ENCODE measurements around the gene MX1.

Gene MX1

DNA sequence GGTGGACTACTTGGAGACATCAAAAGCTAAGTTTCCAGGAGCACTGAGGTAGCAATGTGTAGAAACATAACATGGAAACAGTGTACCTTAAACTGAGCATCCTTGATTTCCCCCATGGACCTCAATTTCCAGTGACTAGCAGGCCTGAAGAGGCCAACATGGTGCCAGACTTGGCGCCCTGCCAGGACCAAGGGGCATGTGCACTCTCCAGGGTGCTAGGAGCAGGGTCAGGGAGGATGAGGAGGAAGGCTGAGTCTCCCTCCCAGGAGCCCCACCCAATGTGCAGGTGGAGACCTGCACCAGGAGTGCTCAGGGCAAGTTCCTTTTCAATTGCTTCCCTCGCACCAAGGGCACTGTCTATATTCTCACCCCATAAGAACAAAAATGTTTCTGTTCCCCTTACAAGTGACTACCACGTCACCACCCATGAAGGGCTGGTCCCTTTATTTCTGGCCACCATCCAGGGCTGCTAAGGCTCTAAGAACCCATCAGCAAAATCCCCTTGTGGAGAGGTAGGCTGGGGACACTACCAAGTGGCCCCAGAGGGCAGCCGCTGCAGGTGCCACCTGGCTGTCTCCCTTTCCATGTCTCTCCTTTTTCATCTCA lies 39.2 kb downstream of the MX1 start:
- FAIRE-seq: no peak

GRCh38 chr21:41466024-41466820 lies 40.2 kb downstream of the MX1 start:
- no peak for FAIRE-seq

GRCh38 chr21:41470054-41470453 lies 44.0 kb downstream of the MX1 start:
- FAIRE-seq: no peak

DNA sequence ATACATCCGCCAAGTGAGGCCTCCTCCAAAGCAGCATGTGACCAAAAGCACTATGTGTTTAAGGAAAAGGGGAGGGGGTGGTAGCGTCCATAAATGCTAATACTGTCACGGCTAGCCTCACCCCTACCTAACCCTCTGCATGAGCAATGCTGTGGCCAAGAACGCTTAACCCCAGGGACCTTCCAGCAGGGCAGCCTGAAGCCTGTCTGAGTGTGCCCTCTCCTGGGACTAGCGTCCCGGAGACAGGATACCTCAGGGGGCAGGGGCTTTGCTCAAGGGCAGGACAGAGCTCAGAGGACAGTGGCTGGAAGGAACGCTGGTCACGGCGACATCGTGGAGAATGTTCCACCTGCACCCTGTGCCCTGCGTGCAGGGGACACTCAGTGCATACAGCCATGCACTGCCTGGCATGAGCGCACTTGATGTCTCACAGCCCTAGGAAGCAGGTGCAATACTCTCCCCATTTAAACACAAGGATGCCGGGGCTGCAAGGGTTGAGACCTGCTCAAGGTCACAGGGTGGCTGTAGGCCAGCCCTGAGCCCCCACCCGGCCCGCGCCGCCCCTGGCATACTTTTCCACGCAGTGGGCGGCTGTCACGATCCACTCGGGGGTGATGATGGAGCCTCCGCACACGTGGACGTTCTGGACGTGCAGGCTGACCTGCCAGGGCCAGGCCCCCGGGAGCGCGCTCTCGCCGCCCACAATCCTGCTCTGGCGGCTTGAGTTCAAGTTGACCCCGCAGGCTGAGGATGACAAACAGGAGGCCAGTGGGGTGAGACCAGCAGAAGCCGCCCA lies 46.9 kb downstream of the MX1 start:
- no peak for FAIRE-seq

DNA sequence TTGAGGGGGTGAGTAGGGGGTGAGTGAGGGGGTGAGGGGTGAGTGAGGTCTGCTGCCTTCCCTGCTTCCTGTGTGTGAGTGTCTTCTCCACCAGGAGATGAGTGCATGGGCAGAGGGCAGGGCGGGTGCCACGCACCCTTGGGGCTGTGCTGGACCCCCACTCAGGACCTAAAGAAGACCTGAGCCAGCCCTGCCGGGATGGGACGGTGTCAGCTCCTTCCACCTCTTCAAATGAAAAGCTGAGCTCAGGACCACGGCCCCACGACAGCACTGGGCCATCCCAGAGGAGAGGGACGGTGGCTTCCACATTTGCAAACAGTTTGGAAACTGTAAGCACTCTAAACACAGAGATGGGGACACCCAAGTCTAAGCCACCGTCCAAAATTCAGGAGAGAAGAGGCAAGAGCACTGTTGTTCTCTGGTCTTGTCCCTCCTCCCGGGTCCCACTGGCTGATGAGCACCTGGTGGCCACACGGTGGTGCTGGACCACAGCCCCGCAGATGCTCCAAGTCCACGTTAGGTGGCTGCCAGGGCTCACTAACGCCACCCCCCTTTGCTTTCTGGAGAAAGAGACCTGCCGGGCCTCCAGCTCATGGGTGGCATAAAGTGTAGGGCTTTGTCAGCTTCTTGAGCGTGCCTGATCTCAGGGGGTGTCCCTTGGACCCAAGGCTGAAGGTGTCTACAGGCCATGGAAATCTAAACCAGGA lies 49.8 kb downstream of the MX1 start:
- no peak for FAIRE-seq

- no peak for FAIRE-seq
Measured at GRCh38 chr21:41477641-41478318, 51.7 kb downstream of the MX1 start.

GRCh38 chr21:41478319-41479177 lies 52.5 kb downstream of the MX1 start:
- no peak for FAIRE-seq

DNA sequence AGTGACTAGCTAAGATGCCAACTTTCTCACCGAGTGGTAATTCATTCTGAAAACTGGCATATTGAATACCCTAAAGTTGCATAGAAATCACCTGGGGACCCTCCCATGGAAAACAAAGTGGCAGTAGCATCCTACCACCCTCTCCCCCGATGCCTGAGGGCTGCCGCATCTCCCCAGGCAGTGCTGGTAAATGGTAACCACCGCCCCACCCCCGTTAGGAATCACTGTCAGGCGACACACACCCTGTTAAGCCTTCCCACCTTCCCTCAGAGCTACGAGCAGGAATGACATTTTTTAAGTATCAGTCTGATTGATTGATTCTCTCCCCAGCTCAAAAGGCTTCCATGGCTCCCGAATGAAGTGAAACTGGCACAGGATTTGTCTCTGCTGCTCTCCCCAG lies 53.6 kb downstream of the MX1 start:
- no peak for FAIRE-seq

- no peak for FAIRE-seq
Measured at GRCh38 chr21:41480086-41480690, 54.1 kb downstream of the MX1 start.

- FAIRE-seq: no peak
Measured at GRCh38 chr21:41481191-41481590, 55.2 kb downstream of the MX1 start.

GRCh38 chr21:41482301-41482700 lies 56.3 kb downstream of the MX1 start:
- FAIRE-seq: no peak

DNA sequence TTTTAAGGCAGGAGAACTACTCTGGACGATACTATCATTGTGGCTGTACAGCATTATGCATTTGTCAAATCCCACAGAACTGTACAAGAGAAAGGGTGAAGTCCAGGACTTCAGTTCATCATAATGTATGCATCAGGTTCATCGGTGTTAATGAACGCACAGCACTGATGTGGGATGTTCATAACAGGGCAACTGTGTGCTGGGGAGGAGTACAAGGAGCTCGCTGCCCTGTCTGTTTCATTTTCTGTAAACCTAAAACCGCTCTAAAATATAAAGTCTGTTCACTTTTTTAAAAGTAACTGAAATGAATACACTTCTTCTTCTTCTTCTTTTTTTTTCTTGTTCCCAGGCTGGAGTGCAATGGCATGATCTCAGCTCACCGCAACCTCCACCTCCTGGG lies 56.9 kb downstream of the MX1 start:
- FAIRE-seq: no peak

- FAIRE-seq: no peak
Measured at GRCh38 chr21:41483415-41483814, 57.4 kb downstream of the MX1 start.

DNA sequence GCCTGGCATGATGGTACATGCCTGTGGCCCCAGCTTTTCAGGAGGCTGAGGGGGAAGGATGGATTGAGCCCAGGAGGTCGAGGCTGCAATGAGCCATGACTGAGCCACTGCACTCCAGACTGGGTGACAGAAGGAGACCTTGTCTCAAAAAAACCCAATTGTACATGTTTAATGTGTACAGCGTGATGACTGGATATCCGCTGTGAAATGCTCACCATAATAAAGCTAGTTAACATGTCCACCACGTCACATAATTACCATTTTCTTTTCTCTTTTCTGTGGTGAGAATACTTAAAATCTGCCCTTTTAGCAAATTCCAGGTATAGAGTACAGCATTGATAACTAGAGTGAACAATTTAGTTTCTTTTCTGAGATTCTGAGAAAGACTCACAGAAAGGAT lies 57.9 kb downstream of the MX1 start:
- no peak for FAIRE-seq

DNA sequence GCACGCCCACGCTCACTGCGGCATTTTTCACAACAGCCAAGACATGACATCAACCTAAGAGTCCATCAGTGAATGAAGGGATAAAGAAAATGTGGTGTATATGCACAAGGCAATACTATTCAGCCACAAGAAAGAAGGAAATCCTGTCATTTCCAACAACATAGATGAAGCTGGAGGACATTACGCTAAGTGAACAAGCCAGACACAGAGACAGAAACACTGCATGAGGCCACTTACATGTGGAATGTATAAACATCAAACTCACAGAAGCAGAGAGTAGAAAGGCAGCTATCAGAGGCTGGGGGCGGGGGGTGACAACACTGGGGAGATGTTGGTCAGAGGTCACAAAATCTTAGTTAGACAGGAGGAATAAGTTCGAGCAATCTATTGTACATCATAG lies 61.0 kb downstream of the MX1 start:
- no peak for FAIRE-seq

GRCh38 chr21:41488080-41488479 lies 62.0 kb downstream of the MX1 start:
- FAIRE-seq: no peak

GRCh38 chr21:41489329-41489728 lies 63.3 kb downstream of the MX1 start:
- no peak for FAIRE-seq

DNA sequence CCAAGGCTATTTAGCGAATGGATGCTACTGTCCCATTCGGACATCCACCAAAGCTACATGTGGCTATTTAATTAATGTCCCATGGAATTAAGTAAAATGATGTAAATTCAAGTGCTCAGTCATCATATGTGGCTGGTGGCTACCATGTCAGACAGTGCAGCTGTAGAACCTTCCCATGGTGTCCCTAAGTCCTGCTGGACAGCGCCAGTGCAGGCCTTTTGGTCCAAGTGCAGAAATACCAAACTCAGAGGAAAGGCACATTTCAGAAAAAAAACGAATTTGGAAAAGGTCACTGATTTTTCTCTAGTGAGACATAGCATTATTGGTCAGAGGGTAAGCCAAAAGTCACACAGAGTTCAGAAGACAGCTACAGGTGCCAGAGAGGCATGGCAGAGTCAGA lies 64.3 kb downstream of the MX1 start:
- FAIRE-seq: no peak

- no peak for FAIRE-seq
Measured at GRCh38 chr21:41491412-41491811, 65.4 kb downstream of the MX1 start.

DNA sequence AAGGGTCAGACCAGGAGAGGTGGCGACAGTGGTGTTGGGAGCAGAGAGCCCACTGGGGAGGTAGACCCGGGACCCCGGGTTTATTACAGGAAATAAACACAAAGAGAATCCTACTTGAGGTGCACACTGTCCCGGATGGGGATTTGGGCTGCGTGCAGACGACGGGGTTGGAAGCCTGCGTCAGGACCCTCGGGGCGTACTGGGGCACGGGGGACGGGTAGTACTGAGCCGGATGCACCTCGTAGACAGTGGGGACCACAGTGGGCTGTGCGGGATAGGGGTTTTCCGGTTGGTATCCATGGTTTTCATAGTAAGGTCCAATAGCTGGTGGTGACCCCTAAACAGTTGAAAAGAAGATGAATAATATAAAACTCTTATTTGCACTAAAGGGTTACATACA lies 68.2 kb downstream of the MX1 start:
- FAIRE-seq: no peak

DNA sequence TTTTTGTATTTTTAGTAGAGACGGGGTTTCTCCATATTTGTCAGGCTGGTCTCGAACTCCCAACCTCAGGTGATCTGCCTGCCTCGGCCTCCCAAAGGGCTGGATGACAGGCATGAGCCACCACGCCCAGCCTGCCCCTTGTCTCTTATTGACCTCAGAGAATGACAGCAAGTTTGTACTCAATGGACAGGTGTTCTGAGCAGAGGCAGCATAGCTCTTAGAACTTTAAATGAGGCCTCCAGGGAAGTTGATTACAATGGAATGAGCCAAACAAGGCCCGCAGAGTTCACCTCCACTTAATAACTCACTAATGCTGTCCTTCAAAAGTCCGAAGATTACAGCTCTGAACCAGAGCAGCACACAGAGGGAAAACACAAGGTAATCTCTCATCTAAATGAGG lies 71.0 kb downstream of the MX1 start:
- no peak for FAIRE-seq

Measured in colon (tissue), 2 donors.